ENCODE results near the gene VWA3B. TPM values are rescaled to one million over a fixed set of nuclear protein-coding genes. Genes with fewer than 3 reads are reported as not detected.
"Not testable (repeated sequence)": the region's sequence is repeated elsewhere in the genome, so short reads cannot be mapped to it uniquely, and the experiment has no call there.

VWA3B gene
- total RNA-seq, 1 donor from 2014 or later = under 0.01 TPM

- DNase-seq (ENCODE audit: low spot score in 2 of 2) (no peak), FAIRE-seq (no peak)
Observed at GRCh38 chr2:98233941-98234340, 147.0 kb downstream of the VWA3B start.

- FAIRE-seq = no peak
- DNase-seq (ENCODE audit: low spot score in 2 of 2) = no peak
Observed at GRCh38 chr2:98234776-98235175, 147.8 kb downstream of the VWA3B start.

- FAIRE-seq (no peak), DNase-seq (ENCODE audit: low spot score in 2 of 2) (no peak)
Observed at GRCh38 chr2:98236935-98237334, 150.0 kb downstream of the VWA3B start.

GRCh38 chr2:98240786-98241398 is 153.9 kb downstream of the VWA3B start:
- DNase-seq (ENCODE audit: low spot score in 2 of 2) (no peak), FAIRE-seq (no peak)

DNA sequence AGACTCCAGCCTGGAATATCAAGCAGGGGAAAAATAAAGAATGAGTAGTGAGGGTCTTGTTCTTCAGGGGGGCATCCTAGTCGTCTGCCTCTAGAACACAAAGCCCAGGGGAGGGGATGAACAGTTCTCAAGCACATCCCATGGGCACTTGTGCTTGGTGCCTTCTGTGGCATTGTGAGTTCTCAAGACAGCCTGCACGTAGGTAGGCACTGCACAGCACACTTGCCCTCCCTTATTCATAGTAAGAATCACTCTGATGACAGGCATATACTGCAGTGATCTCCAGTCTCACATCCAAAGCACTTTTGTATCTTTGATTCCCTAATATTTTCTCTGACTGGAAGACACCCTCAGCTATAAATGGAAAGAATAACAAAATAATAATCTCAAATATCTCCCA is 154.6 kb downstream of the VWA3B start:
- FAIRE-seq = no peak
- no peak for DNase-seq (ENCODE audit: low spot score in 2 of 2)

DNA sequence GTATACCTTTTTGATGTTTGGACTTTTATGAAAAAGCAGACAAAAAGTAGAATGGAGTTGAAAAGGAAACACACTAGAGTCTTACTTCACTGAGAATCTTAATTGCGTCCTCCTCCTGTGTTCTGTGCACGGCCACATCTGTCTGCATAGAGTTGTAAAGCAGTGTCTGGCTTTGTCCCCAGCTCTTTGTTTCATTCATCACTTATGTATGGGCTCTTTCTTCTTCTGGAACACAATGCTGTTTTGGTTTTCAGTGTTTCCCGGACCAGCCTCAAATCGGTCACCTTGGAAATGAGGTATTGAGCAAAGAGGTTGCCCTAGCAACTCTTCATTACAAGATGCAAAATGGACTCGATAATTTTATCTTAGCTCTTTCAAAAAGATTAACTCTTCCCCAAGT is 155.0 kb downstream of the VWA3B start:
- peak; percentile 90 for FAIRE-seq
- DNase-seq (ENCODE audit: low spot score in 2 of 2) = peak; percentile 22 to 41

GRCh38 chr2:98245491-98245890 is 158.5 kb downstream of the VWA3B start:
- DNase-seq (ENCODE audit: low spot score in 2 of 2) = no peak
- no peak for FAIRE-seq

GRCh38 chr2:98247383-98247782 is 160.4 kb downstream of the VWA3B start:
- DNase-seq (ENCODE audit: low spot score in 2 of 2) (no peak), FAIRE-seq (no peak)

DNA sequence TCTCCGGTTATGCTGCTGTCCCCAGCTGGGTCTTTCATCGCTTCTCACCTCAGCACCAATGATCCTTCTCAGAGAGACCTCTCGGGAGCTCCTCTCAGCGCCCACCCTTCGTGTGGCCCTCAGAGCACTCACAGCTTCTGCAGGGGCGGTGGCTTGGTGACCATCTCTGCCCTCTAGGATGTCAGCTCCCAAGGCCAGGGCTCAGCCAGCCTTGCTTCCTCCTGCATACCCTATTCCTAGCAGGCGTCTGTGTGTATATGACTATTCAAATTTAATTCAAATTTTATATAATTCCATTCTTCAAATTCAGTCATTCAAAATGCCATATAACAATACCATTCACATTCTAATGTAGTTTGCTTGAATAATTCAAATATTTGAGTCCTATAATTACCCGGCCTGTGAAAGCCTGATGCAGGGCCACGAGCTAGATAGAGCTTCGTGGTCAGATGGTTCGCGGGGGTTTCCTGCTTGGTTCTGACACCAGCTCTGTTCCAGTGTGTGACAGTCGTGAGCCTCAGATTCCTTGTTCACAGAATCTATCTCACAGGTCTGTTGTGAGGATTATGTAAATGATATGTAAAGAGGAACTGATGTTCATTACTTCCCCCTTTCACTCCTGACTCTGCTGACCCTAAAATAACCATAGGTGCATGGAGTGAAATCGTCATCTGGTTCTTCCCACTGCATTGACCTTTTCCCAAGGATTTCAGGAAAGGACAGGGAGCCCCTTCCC is 165.2 kb downstream of the VWA3B start:
- DNase-seq (ENCODE audit: low spot score in 2 of 2) = no peak
- FAIRE-seq = no peak

DNA sequence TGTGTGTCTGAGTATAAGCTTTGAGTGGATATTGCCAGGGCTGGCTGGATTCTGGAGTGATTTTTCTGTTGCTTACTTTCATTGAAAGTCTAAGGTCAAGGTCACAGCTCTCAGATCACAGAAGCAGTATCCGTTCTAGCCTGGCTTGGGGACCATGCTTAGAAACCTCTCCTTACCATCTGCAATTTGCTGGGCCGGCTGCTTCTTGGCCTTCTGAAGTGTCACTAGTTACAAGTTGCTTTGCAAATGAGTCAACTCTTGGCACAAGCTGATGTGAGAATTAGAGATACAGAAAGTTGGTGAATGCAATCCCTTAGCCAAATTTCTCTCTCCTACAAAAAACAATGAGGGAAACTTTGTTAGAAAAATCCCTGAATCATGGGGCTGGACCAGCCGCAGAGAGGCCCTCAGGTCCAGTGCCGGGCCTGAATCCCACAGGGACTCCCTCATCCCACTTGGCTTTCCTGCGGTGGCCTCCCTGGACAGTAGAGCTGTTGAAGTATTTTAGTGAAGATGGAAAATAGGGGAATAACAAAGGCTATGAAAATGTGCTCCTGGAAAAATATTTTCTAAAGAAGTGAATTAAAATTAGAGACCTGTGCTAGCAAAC is 166.6 kb downstream of the VWA3B start:
- DNase-seq (ENCODE audit: low spot score in 2 of 2) = peak in 1 of 2 donors; percentile 16
- FAIRE-seq = no peak

DNA sequence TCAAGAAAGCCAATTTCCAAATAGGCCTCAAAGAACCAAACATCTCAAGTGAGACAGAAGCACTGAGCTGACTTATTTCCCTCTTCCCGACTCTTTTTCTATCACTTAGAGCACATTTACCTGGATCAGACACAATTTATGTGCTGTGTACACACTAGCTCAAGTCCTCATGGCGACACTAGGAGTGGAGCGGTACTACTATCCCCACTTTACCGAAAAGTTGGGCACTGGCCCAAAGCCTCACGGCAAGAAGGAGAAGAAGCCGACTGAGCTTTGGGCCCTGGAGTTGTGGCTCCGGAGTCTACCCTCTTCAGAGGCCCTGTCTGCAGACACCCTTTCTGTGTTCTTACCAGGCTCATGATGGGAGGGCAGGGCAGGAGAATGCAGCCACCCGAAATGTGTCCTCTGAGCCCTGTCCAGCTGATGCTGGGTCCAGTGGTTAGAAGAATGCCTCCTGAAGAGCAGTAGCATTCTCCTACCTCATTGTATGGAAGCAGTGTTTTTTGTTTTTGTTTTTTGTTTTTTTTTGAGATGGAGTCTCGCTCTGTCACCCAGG is 167.6 kb downstream of the VWA3B start:
- DNase-seq (ENCODE audit: low spot score in 2 of 2) (no peak), FAIRE-seq (no peak)

DNA sequence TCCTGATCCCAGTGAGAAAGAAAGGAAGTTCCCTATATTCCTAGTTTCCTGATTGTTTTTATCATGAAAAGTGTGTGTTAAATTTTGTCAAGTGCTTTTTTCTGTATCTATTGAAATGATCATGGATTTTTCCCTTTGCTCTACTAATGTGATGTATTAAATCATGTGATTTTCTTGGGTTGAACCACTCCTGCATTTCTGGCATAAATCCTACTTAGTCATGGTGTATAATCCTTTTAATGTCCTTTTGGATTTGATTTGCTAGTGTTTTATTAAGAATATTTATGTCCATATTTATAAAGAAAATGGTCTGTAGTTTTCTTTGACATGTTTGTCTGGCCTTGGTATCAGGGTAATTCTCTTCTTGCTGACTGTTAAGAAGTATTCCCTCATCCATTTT is 171.9 kb downstream of the VWA3B start:
- no peak for FAIRE-seq
- DNase-seq (ENCODE audit: low spot score in 2 of 2) = no peak

- no peak for FAIRE-seq
- DNase-seq (ENCODE audit: low spot score in 2 of 2) = no peak
Observed at GRCh38 chr2:98263362-98263761, 176.4 kb downstream of the VWA3B start.

- not testable (repeated sequence) for FAIRE-seq; DNase-seq (ENCODE audit: low spot score in 2 of 2)
Observed at GRCh38 chr2:98268225-98268624, 181.3 kb downstream of the VWA3B start.

DNA sequence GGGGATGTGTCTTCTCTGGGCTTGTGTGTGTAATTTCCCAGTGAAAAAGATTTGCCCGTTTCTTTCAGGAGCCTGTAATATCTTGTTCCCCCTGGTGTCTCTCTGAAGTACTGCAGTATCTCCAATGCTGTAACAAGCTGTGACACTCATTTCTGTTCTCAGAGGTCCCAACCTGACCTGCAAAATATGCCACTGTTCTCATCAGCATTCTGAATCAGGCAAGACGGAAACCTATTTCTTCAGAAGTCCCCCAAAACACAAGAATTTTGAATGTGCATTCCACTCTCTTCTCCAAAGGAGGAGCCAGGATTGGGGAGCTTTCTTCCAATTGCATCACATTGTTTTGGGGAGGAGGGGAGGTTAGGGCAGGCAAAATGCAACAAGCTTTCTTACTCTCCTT is 182.3 kb downstream of the VWA3B start:
- FAIRE-seq (no peak), DNase-seq (ENCODE audit: low spot score in 2 of 2) (no peak)

DNA sequence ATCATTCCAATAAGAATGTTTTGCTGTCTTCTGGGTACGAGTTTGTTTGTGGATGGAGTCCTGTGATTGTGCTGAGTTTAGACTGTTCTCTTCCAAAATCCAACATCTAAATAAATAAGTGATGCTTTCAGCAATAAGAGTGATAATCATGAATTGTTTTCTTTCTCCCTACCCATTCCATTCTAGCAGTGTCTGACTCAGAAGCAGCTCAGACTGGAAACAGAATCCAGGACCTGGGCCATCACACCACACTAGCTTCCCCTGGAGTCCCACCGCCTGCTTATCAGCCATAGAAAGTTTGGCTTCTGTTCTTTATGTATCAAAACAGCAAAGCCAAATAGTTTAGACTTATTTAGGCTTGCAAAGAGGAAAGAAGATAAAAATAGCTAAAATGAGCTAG is 182.9 kb downstream of the VWA3B start:
- no peak for FAIRE-seq
- DNase-seq (ENCODE audit: low spot score in 2 of 2) = no peak

DNA sequence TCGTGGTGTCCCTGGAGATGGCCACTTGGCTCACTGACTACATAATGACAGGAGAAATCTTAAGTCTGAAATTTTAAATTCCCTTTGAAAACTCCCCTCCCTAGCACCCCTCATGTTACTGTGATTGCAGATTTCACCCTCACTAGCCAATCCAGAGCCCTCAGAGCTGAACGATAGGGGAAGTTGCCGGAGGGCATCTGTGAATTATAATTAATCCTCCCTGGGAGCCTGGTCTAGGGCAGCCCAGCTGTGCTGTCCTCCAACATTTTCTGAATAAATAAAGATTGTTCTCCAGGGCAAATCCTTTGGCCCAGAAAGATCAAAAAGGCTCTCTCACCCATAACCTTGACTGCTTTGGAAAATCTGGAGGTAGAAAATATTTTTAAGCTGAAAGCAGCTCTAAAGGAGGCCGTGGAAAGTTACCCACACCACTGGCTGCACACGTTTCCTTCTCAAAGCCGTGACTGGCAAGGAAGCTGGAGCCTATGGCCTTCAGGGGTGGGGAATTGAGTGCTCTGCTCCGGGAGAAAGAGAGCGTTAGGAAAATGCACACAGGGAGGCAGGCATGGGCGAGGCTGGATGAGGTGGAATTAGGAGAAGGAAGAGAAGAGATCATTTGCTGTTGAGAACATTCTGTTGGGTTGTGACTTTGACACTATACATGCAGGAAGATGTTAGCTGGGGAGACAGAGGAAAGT is 190.3 kb downstream of the VWA3B start:
- no peak for DNase-seq (ENCODE audit: low spot score in 2 of 2)
- FAIRE-seq = no peak

- DNase-seq (ENCODE audit: low spot score in 2 of 2) (no peak), FAIRE-seq (no peak)
Observed at GRCh38 chr2:98278074-98278473, 191.1 kb downstream of the VWA3B start.

GRCh38 chr2:98280376-98281102 is 193.6 kb downstream of the VWA3B start:
- no peak for DNase-seq (ENCODE audit: low spot score in 2 of 2)
- no peak for FAIRE-seq

GRCh38 chr2:98281607-98282006 is 194.6 kb downstream of the VWA3B start:
- DNase-seq (ENCODE audit: low spot score in 2 of 2) = no peak
- no peak for FAIRE-seq

Measured in frontal cortex (tissue), 4 donors.